IMR-90 (cell line): ENCODE results near the gene DNAJC3.

Source experiments
- CEBPB ChIP-seq: IDR thresholded peaks from 2 replicates; pipeline ENCODE4 v1.6.1; 2012; ENCODE audit warnings: low read depth, low read length, improper control_type of control experiment
- CTCF ChIP-seq: conservative IDR thresholded peaks from 2 replicates; pipeline ENCODE4 v1.5.1; 2012; ENCODE audit warnings: mild to moderate bottlenecking, low read depth, low read length, improper control_type of control experiment
- MXI1 ChIP-seq: IDR thresholded peaks from 2 replicates; pipeline ENCODE4 v1.6.1; 2012; ENCODE audit warnings: low read depth, mild to moderate bottlenecking, low read length, moderate library complexity, borderline replicate concordance
- POLR2A ChIP-seq: IDR thresholded peaks from 2 replicates; pipeline ENCODE4 v1.6.1; 2012; ENCODE audit warnings: mild to moderate bottlenecking, low read depth, low read length
- SMC3 ChIP-seq: fragments of 150-350 bp; IDR thresholded peaks from 2 replicates; pipeline ENCODE4 v1.6.1; 2016; ENCODE audit warnings: low read depth, mild to moderate bottlenecking, antibody characterized with exemption, low read length, moderate library complexity
- USF2 ChIP-seq: fragments of 150-350 bp; IDR thresholded peaks from 2 replicates; pipeline ENCODE4 v1.6.1; 2017; ENCODE audit warnings: mild to moderate bottlenecking, antibody characterized with exemption, low read length, low read depth

- TF ChIP-seq SMC3 (no peak), CTCF (no peak), USF2 (no peak), POLR2A (no peak), CEBPB (no peak), MXI1 (no peak)
Measured at GRCh38 chr13:95791084-95791722, 114.3 kb downstream of the DNAJC3 start.
